Body of pancreas (tissue), 4 donors: ENCODE results near the gene MTCH2. TPM values are rescaled to one million over a fixed set of nuclear protein-coding genes. Genes with fewer than 3 reads are reported as not detected.

Experiments used
- ATAC-seq: fragments of 150-250 bp; one replicate; pipeline ENCODE4 v1.9.1; 2016
- DNase-seq, 4 donors: peaks; one replicate each; pipeline ENCODE4 v3.0.0-alpha.2; 2019
- H3K27ac ChIP-seq, 4 donors: fragments of 200-600 bp; sonication (generic); 1 replicate in 3 of 4; 2 replicates in 1 of 4; pipeline versions ENCODE4 v1.5.1 to v1.6.1; 2016 to 2019; ENCODE audit warnings: mild to moderate bottlenecking in 1 of 4, mixed read lengths in 1 of 4, moderate library complexity in 1 of 4
- H3K27me3 ChIP-seq, 2 donors: fragments of 200-600 bp; sonication (generic); one replicate each; pipeline ENCODE4 v1.6.0; 2016; ENCODE audit warnings: mild to moderate bottlenecking in 1 of 2
- H3K36me3 ChIP-seq, 2 donors: fragments of 200-600 bp; sonication (generic); replicated peaks in 1 of 2; 2 replicates each; pipeline ENCODE4 v1.5.1; 2016; ENCODE audit warnings: low read depth in 2 of 2; ENCODE audit not compliant: insufficient read depth in 1 of 2
- H3K4me1 ChIP-seq: fragments of 200-600 bp; sonication (generic); one replicate; pipeline ENCODE4 v1.6.0; 2016
- H3K4me3 ChIP-seq, 2 donors: fragments of 200-600 bp; sonication (generic); 1 replicate in 1 of 2; 2 replicates in 1 of 2; pipeline ENCODE4 v1.5.1; 2016 to 2019
- H3K9me3 ChIP-seq, 3 donors: fragments of 200-600 bp; sonication (generic); 1 replicate in 2 of 3; 2 replicates in 1 of 3; pipeline ENCODE4 v1.5.1; 2016
- CTCF ChIP-seq, 7 experiments: fragments of 450-650 bp in 4 of 7; fragments of 200-600 bp in 3 of 7; sonication (generic) in 3 of 7; IDR thresholded peaks; one replicate each; pipeline ENCODE4 v1.5.1; 2016 to 2019; ENCODE audit warnings: antibody characterized with exemption in 7 of 7
- POLR2A ChIP-seq, 3 donors: fragments of 450-650 bp; IDR thresholded peaks; one replicate each; pipeline ENCODE4 v1.6.1; 2016; ENCODE audit warnings: antibody characterized with exemption in 3 of 3, mild to moderate bottlenecking in 2 of 3
- WGBS, 2 donors: methylation state at CpG; one replicate each; pipeline ENCODE4 v1.1.5; 2017; 5-methylcytosine and 5-hydroxymethylcytosine counted together
- intact Hi-C: fragments of 100-400 bp; cut with DNase I; formaldehyde crosslinking; loops from one replicate; pipeline ENCODE4 v1.15.1; 2023
- total RNA-seq, 2 donors: library from RNA; depleted of rRNA; stranded (reverse); fragments of >200 nt; gene quantifications; one replicate each; pipeline ENCODE4 v1.1.0, GENCODE V29; 2016

The MTCH2 gene
- total RNA-seq, 2 donors from 2014 or later, result 15.5 to 21.0 TPM

DNA sequence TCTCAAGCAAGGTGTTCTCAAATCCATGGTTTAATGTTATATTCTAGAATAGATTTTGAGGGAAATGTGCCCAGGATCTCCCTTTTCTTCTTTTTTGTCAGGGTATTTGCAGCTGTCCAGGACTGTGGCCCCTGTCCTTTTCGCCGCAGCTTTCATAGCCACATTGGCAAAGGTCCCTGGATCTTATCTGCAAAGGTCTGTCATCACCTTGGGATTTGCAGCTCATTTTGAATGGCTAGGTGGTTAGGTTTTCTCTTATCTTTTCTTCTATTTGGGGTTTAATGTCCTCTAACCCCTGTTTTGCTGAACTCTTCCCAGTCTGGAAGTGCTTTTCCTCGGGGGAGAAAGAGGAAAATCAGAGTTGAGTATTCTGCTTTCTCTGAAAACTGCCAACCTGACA lies 36.4 kb downstream of the MTCH2 start:
- ATAC-seq, result no peak
- peaks cover 12% of the 10 kb centered on the region for H3K4me1 ChIP-seq
- H3K36me3 ChIP-seq, result no peaks in the 10 kb centered on the region
- 31 to 33% methylated on average over 3 of the region's 3 CpGs for WGBS, 2 donors
- H3K27ac ChIP-seq, result peak overlapping the region in 2 of 4 donors; percentile 5 to 24
- H3K9me3 ChIP-seq, result no peaks in the 10 kb centered on the region
- no peak for DNase-seq
- no peak for TF ChIP-seq CTCF (IDR thresholded peaks at IDR 0.05)
- no peak for TF ChIP-seq POLR2A (IDR thresholded peaks at IDR 0.05)
- intact Hi-C loops, result no loop called here
- no peaks in the 10 kb centered on the region for H3K27me3 ChIP-seq
- no peak overlapping the region for H3K4me3 ChIP-seq

DNA sequence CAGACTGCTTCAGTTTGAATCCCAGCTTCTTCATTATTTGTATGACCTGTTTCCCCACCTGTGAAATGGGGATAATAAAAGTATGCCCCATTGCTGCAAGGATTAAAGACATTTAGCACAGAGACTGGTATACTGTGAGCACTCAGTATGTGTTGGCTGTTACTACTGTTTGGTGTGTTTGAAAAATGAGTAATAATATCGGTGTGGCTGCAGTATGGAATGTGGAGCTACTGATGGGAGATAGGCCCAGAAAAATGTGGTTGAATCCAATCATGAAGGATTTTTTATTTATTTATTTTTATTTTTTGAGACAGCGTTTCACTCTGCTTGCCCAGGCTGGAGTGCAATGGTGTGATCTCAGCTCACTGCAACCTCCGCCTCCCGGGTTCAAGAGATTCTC lies 39.1 kb downstream of the MTCH2 start:
- WGBS, 2 donors, result 92 to 95% methylated on average over 4 of the region's 4 CpGs
- no peaks in the 10 kb centered on the region for H3K27me3 ChIP-seq
- TF ChIP-seq POLR2A (IDR thresholded peaks at IDR 0.05), result no peak
- TF ChIP-seq CTCF (IDR thresholded peaks at IDR 0.05), result no peak
- intact Hi-C loops, result no loop called here
- peaks cover 12% of the 10 kb centered on the region for H3K4me1 ChIP-seq
- no peak overlapping the region for H3K4me3 ChIP-seq
- no peaks in the 10 kb centered on the region for H3K9me3 ChIP-seq
- H3K27ac ChIP-seq, result no peak overlapping the region
- no peaks in the 10 kb centered on the region for H3K36me3 ChIP-seq
- ATAC-seq, result no peak
- no peak for DNase-seq

- TF ChIP-seq POLR2A (IDR thresholded peaks at IDR 0.05), result no peak
- no peak for TF ChIP-seq CTCF (IDR thresholded peaks at IDR 0.05)
- H3K27ac ChIP-seq, result no peak overlapping the region
- no peaks in the 10 kb centered on the region for H3K36me3 ChIP-seq
- H3K9me3 ChIP-seq, result no peaks in the 10 kb centered on the region
- no peaks in the 10 kb centered on the region for H3K27me3 ChIP-seq
- no peaks in the 10 kb centered on the region for H3K4me1 ChIP-seq
- ATAC-seq, result no peak
- H3K4me3 ChIP-seq, result no peak overlapping the region
- whole genome bisulfite sequencing, 2 donors, result 58 to 89% methylated on average over 3 to 4 of the region's 4 CpGs
- DNase-seq, result no peak
- intact Hi-C loops, result no loop called here
Measured at GRCh38 chr11:47599902-47600301, 42.5 kb downstream of the MTCH2 start.

DNA sequence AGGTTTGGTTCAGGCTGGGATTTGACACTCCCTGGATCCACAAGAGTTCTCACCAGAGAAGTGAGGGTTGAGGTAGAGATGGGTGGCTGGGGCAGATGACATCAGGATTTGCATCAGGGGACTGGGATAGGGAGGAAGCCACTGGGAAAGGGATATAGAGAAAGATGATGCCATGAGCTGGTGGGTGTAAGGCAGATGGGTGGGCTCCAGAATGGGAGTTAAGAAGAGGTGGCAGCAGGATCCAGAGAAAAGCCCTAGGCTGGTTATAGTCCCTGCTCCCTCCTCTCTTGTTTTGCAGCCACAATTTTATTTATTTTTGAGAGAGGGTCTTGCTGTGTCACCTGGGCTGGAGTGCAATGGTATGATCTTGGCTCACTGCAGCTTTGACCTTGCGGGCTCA lies 46.4 kb downstream of the MTCH2 start:
- no peak for ATAC-seq
- intact Hi-C loops, result no loop called here
- 91 to 94% methylated on average over 1 of the region's 1 CpG for WGBS, 2 donors

More for the DNA sequence above, 46.4 kb downstream of the MTCH2 start:
- no peak for TF ChIP-seq POLR2A (IDR thresholded peaks at IDR 0.05)
- TF ChIP-seq CTCF (IDR thresholded peaks at IDR 0.05), result no peak
- H3K36me3 ChIP-seq, result no peaks in the 10 kb centered on the region
- H3K27ac ChIP-seq, result no peak overlapping the region
- H3K9me3 ChIP-seq, result no peaks in the 10 kb centered on the region
- peaks cover 0 to 20% of the 10 kb centered on the region in 2 donors for H3K27me3 ChIP-seq
- DNase-seq, result no peak
- H3K4me3 ChIP-seq, result no peak overlapping the region
- H3K4me1 ChIP-seq, result peaks cover 13% of the 10 kb centered on the region
